ENCODE results near the gene ADD3. TPM values are rescaled to one million over a fixed set of nuclear protein-coding genes. Genes with fewer than 3 reads are reported as not detected.

The ADD3 gene
- total RNA-seq, 1 experiment from 2014 or later = 86.7 TPM

DNA sequence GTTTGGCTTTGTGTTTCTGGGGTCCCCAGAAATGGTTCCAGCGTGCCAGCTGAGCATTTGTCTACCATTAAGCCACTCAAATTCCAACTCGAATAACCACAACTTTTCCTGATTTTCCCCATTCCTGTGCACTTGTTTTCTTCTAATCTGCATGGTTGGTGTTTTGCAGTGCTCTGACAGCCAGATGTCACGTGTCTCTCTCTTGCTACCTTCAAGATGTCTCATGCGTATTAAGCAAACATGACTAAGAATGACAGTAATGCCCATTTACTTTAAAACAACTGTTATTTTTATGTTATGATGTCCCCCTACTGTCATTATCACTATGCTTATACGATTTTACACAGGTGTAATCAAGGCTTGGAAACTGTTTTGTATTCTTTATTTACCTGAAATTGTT, 164.4 kb downstream of the ADD3 start:
- ATAC-seq (no peak), DNase-seq (ENCODE audit: low spot score) (no peak)
- Mint-ChIP-seq H3K4me1 (peaks cover 60% of the 10 kb centered on the region), H3K36me3 (no peaks in the 10 kb centered on the region; the same call in 1 of the 2 replicates), H3K4me3 (no peak overlapping the region; the same call in 1 of the 2 replicates), H3K27ac (no peak overlapping the region), H3K27me3 (ENCODE audit: low read depth) (peaks cover 98% of the 10 kb centered on the region), H3K9me3 (no peaks in the 10 kb centered on the region)
- ChIA-PET POLR2A (no interaction called here), CTCF (interaction anchor here (1.5 kb wide), 1 partner anchor 34 kb away, joined by 3 read pairs; no protein-coding TSS in a partner anchor)
- TF ChIP-seq FOXP1 (CRISPR knock-in tag; IDR thresholded peaks at IDR 0.05; ENCODE audit: borderline replicate concordance) = no peak
- no peak for TF ChIP-seq NFATC4 (CRISPR knock-in tag; IDR thresholded peaks at IDR 0.05)
- no peak for TF ChIP-seq JUN (CRISPR knock-in tag; IDR thresholded peaks at IDR 0.05)
- TF ChIP-seq ZNF263 (CRISPR knock-in tag; IDR thresholded peaks at IDR 0.05; ENCODE audit: low read depth) = no peak
- TF ChIP-seq, protein P1, sequence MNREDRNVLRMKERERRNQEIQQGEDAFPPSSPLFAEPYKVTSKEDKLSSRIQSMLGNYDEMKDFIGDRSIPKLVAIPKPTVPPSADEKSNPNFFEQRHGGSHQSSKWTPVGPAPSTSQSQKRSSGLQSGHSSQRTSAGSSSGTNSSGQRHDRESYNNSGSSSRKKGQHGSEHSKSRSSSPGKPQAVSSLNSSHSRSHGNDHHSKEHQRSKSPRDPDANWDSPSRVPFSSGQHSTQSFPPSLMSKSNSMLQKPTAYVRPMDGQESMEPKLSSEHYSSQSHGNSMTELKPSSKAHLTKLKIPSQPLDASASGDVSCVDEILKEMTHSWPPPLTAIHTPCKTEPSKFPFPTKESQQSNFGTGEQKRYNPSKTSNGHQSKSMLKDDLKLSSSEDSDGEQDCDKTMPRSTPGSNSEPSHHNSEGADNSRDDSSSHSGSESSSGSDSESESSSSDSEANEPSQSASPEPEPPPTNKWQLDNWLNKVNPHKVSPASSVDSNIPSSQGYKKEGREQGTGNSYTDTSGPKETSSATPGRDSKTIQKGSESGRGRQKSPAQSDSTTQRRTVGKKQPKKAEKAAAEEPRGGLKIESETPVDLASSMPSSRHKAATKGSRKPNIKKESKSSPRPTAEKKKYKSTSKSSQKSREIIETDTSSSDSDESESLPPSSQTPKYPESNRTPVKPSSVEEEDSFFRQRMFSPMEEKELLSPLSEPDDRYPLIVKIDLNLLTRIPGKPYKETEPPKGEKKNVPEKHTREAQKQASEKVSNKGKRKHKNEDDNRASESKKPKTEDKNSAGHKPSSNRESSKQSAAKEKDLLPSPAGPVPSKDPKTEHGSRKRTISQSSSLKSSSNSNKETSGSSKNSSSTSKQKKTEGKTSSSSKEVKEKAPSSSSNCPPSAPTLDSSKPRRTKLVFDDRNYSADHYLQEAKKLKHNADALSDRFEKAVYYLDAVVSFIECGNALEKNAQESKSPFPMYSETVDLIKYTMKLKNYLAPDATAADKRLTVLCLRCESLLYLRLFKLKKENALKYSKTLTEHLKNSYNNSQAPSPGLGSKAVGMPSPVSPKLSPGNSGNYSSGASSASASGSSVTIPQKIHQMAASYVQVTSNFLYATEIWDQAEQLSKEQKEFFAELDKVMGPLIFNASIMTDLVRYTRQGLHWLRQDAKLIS (CRISPR knock-in tag; IDR thresholded peaks at IDR 0.05; ENCODE audit: borderline replicate concordance) = no peak
- TF ChIP-seq, protein P2, sequence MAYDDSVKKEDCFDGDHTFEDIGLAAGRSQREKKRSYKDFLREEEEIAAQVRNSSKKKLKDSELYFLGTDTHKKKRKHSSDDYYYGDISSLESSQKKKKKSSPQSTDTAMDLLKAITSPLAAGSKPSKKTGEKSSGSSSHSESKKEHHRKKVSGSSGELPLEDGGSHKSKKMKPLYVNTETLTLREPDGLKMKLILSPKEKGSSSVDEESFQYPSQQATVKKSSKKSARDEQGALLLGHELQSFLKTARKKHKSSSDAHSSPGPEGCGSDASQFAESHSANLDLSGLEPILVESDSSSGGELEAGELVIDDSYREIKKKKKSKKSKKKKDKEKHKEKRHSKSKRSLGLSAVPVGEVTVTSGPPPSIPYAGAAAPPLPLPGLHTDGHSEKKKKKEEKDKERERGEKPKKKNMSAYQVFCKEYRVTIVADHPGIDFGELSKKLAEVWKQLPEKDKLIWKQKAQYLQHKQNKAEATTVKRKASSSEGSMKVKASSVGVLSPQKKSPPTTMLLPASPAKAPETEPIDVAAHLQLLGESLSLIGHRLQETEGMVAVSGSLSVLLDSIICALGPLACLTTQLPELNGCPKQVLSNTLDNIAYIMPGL (CRISPR knock-in tag; IDR thresholded peaks at IDR 0.05) = no peak
- TF ChIP-seq, protein P3, sequence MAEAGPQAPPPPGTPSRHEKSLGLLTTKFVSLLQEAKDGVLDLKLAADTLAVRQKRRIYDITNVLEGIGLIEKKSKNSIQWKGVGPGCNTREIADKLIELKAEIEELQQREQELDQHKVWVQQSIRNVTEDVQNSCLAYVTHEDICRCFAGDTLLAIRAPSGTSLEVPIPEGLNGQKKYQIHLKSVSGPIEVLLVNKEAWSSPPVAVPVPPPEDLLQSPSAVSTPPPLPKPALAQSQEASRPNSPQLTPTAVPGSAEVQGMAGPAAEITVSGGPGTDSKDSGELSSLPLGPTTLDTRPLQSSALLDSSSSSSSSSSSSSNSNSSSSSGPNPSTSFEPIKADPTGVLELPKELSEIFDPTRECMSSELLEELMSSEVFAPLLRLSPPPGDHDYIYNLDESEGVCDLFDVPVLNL (CRISPR knock-in tag; IDR thresholded peaks at IDR 0.05; ENCODE audit: borderline replicate concordance, low read depth) = no peak
- TF ChIP-seq ZNF671 (CRISPR knock-in tag; IDR thresholded peaks at IDR 0.05) = no peak
- TF ChIP-seq CREM (CRISPR knock-in tag; IDR thresholded peaks at IDR 0.05) = no peak

DNA sequence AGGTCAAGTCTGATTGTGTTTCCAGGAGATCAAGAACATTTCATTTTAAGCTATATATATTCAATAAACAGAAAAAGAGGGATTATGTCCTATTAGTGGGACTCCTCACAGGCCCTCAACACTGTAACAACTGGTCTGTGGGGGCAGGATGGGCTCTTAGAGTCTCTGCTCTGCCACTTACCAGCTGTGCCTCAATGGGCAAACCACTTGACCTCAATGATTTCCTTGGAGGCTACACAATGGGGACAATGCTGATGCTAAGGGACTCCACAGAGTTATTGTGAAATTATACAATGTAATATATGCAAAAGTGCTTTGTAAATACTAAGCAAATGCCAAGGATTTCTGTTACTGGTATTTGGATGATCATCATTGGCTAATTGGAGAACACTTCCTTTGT, 166.4 kb downstream of the ADD3 start:
- Mint-ChIP-seq H3K4me1 (peaks cover 48% of the 10 kb centered on the region), H3K27me3 (ENCODE audit: low read depth) (peaks cover 97% of the 10 kb centered on the region), H3K36me3 (no peaks in the 10 kb centered on the region; the same call in 1 of the 2 replicates), H3K4me3 (no peak overlapping the region), H3K27ac (no peak overlapping the region), H3K9me3 (no peaks in the 10 kb centered on the region)
- ChIA-PET CTCF (interaction anchor here (2.2 kb wide), 1 partner anchor 32 kb away, joined by 10 read pairs; no protein-coding TSS in a partner anchor), POLR2A (no interaction called here)
- ATAC-seq = 0 out of 2 replicates have a peak, but pooled peaks have one; percentile 7
- DNase-seq (ENCODE audit: low spot score) = no peak
- TF ChIP-seq ZNF263 (CRISPR knock-in tag; IDR thresholded peaks at IDR 0.05; ENCODE audit: low read depth) (no peak), ETV6 (CRISPR knock-in tag; IDR thresholded peaks at IDR 0.05) (0 out of 2 replicates have a peak, but pooled peaks have one; percentile 20)

DNA sequence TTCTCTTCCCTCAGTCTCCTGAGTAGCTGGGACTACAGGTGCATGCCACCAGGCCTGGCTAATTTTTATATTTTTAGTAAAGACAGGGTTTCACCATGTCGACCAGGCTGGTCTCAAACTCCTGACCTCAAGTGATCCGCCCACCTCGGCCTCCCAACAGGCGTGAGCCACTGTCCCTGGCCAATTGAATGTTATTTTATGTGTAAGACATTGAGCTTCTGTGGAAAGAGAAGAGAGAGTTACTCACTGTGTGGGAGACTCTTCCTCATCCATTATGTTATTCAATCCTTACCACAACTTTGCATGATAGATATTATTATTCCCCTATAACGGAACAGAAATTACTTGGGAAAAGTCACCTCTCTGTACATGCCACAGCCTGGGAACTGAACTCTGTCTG, 167.0 kb downstream of the ADD3 start:
- Mint-ChIP-seq H3K36me3 (no peaks in the 10 kb centered on the region; the same call in 1 of the 2 replicates), H3K4me1 (peaks cover 42% of the 10 kb centered on the region), H3K9me3 (no peaks in the 10 kb centered on the region), H3K27me3 (ENCODE audit: low read depth) (peaks cover 96% of the 10 kb centered on the region), H3K4me3 (no peak overlapping the region), H3K27ac (no peak overlapping the region)
- ATAC-seq (no peak), DNase-seq (ENCODE audit: low spot score) (no peak)
- TF ChIP-seq TCF7 (CRISPR knock-in tag; IDR thresholded peaks at IDR 0.05; ENCODE audit: low read depth) (no peak), NR2C2 (CRISPR knock-in tag; IDR thresholded peaks at IDR 0.05) (no peak), NFE2L1 (CRISPR knock-in tag; IDR thresholded peaks at IDR 0.05) (no peak), ELF4 (CRISPR knock-in tag; IDR thresholded peaks at IDR 0.05; ENCODE audit: low read depth) (no peak), USF1 (CRISPR knock-in tag; IDR thresholded peaks at IDR 0.05) (no peak), MXD4 (CRISPR knock-in tag; IDR thresholded peaks at IDR 0.05; ENCODE audit: borderline replicate concordance) (no peak), OVOL2 (CRISPR knock-in tag; IDR thresholded peaks at IDR 0.05; ENCODE audit: borderline replicate concordance) (no peak)
- ChIA-PET CTCF (interaction anchor here (0.5 to 2.2 kb wide), 2 partner anchors 32 to 33 kb away, joined by 3 to 10 read pairs; no protein-coding TSS in a partner anchor), POLR2A (no interaction called here)

Data from WTC11 (cell line).